Cardiac septum (tissue), 1 donor: ENCODE measurements around the gene GLE1. TPM values are rescaled to one million over a fixed set of nuclear protein-coding genes. Genes with fewer than 3 reads are reported as not detected.
A peak's percentile ranks its signal among the peaks of the same experiment; 100 is the strongest.
"Not testable (repeated sequence)": the region's sequence is repeated elsewhere in the genome, so short reads cannot be mapped to it uniquely, and the experiment has no call there.

Experiments used
- DNase-seq: peaks from one replicate; pipeline ENCODE4 v3.0.0-alpha.2; 2020; ENCODE audit warnings: low spot score
- intact Hi-C: fragments of 100-400 bp; cut with DNase I; formaldehyde crosslinking; loops from one replicate; pipeline ENCODE4 v1.14.0; 2022
- total RNA-seq: library from RNA; stranded (reverse); fragmentation: NEBNext Ultra II Directional; extraction: Animal tissue kit (Norgen Biotek cat#: 25700); gene quantifications from one replicate; pipeline ENCODE4 v1.2.1, GENCODE V29; 2021
- donor health status: DM: no; HTN: no; CAD: no.

GLE1 gene
- total RNA-seq, 1 donor from 2014 or later = 20.2 TPM

- intact Hi-C loops = no loop called here
- peak; percentile 77 for DNase-seq
Observed at GRCh38 chr9:128494108-128494745, 10.3 kb upstream of the GLE1 start.

- DNase-seq = peak; percentile 41
- intact Hi-C loops = no loop called here
Observed at GRCh38 chr9:128494746-128495129, 9.8 kb upstream of the GLE1 start.

GRCh38 chr9:128495296-128495695 lies 9.2 kb upstream of the GLE1 start:
- DNase-seq = no peak
- intact Hi-C loops = no loop called here

DNA sequence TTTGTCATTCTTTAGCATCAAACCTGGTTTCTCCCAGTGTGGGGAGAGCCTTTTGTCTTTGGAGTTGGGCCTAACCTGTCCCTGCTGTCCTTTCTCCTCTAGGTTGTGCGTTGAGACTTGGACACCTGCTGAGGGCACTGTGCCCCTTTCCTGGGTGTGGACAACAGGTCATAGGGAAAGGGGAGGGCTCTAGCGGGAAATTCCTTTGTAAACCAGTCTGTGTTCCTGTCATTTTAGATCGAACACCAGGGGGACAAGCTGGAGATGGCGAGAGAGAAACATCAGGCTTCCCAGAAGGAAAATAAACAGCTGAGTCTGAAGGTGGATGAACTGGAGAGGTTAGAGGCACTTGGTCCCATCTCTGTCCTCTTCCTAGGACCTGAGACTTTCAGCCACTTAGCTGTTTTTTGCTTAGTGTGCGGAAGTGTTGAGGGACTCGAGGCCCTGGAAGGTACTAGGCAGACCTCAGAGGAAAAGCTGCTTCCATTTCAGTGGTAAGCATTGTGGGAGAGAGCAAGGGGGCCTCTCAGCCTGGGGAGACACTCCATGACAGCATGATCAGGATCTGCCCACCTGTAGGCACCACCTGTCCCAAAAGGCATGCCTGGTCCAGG lies 8.6 kb upstream of the GLE1 start:
- no peak for DNase-seq
- intact Hi-C loops = no loop called here

- intact Hi-C loops = no loop called here
- no peak for DNase-seq
Observed at GRCh38 chr9:128497824-128498610, 6.5 kb upstream of the GLE1 start.

DNA sequence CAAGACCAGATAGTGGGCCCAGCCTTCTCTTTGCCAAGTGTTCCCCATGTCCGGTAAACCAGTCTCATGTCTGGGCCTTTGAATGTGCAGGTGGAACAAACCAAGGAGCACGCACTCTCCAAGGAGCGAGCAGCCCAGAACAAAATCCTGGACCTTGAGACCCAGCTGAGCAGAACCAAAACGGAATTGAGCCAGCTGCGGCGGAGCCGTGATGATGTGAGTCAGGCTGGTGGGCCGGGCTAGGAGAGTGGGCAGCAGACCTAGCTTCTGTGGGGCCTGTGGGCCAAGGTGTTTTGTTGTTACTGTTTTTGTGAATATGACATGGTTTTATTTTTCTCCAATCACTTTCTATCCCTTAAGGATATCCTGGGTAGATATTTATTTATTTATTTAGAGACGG lies 5.6 kb upstream of the GLE1 start:
- intact Hi-C loops = no loop called here
- no peak for DNase-seq

- intact Hi-C loops = no loop called here
- no peak for DNase-seq
Observed at GRCh38 chr9:128499920-128500319, 4.6 kb upstream of the GLE1 start.

GRCh38 chr9:128503415-128503825 lies 1.1 kb upstream of the GLE1 start:
- intact Hi-C loops, DNase-seq: not testable (repeated sequence)

DNA sequence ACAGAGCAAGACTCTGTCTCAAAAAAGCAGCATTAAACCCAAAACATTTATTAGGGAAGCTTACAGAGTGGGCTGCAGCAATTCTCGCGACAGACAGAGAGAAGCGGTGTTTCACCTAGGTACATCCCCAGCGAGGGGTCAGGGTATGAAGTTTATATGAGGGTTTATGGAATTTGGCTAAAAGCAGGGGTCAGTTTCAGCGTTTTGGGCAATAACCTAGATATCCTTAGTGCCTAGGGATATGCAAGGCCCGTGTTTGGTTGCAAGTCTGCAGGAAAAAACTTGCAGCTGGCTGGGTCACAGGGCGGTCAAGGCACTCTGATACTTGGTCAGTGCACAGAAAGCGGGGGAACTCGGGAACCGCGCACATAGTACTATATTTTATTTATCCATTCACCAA lies 649 bp upstream of the GLE1 start:
- no peak for DNase-seq
- intact Hi-C loops = loop anchor here (2.0 kb wide), 1 partner anchor 47 kb away; the partner anchor contains the start of gene ODF2

- intact Hi-C loops = loop anchor here (2.0 to 5.0 kb wide), 2 partner anchors 42 to 49 kb away; partner anchors contain the start of gene ODF2
- DNase-seq = no peak
Observed at GRCh38 chr9:128505414-128505765, 871 bp downstream of the GLE1 start.

- DNase-seq = not testable (repeated sequence)
- intact Hi-C loops = loop anchor here (2.0 to 5.0 kb wide), 2 partner anchors 41 to 49 kb away; partner anchors contain the start of gene ODF2
Observed at GRCh38 chr9:128505906-128506305, 1.4 kb downstream of the GLE1 start.

DNA sequence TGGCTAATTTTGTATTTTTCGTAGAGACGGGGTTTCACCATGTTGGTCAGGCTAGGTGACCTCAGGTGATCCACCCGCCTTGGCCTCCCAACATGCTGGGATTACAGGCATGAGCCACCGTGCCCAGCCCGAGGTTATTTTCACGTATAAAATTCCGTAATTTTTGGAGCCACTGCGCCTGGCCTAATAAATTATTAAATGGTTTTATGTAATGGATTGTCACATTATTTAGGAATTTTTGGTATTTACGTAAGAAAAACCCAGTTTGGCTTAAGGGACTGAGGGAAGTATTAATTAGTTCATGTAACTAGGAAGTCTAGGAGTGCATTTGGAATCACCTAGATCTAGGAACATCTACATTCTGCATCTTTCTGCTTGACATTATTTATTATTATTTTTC lies 8.3 kb downstream of the GLE1 start:
- intact Hi-C loops = no loop called here
- DNase-seq = no peak

- intact Hi-C loops = no loop called here
- DNase-seq = no peak
Observed at GRCh38 chr9:128521956-128522355, 17.4 kb downstream of the GLE1 start.

- no peak for DNase-seq
- intact Hi-C loops = no loop called here
Observed at GRCh38 chr9:128523199-128523925, 18.8 kb downstream of the GLE1 start.

- DNase-seq = no peak
- intact Hi-C loops = no loop called here
Observed at GRCh38 chr9:128526720-128527119, 22.2 kb downstream of the GLE1 start.

DNA sequence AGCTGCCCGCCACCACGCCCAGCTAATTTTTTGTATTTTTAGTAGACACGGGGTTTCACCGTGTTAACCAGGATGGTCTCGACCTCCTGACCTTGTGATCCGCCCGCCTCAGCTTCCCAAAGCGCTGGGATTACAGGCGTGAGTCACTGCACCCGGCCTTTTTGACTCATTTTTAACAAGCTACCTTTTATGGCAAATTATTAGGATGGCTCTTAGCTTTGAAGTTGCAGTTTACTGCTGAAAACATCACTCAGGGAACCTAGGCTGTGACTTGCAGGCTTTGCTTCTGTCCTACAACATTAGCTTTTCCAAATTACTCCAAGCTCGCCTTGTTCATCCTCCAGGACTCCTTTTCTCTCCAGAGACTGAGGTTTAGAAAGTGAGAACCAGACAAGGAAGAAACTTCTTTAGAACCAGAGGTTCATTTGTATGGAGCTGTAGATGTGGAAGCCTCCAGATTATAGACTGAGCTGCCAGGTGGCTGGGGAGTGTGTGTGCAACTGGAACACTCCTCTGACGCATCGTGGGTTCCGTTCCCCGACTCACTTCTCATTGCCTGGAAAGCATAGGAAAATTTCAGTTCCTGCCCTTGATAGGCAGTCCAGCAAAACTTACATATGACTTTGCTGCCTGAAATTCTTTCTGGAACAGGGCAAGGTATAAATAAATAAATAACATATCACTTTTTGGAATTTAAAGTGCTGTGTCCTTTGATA lies 24.1 kb downstream of the GLE1 start:
- DNase-seq = no peak
- intact Hi-C loops = no loop called here

GRCh38 chr9:128529191-128529590 lies 24.7 kb downstream of the GLE1 start:
- intact Hi-C loops = no loop called here
- DNase-seq = no peak

DNA sequence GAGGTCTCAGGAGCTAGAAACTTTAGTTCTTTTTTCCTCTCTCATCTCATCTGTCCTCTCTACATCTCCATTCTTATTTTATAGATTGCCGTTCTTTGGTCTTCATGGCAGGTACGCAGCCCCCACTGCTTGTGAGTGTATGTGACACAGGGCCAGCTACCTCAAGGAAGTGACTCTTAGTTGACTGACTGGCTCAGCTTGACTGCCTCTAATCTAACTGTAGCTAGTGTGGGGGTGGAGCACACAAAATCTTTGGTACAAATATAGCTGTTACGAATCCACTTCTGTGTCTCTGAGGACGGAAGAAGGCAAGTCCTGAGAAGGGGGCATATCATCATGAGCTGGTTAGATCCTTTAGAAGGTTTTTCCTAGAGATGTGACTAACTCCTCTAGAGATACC lies 28.1 kb downstream of the GLE1 start:
- no peak for DNase-seq
- intact Hi-C loops = no loop called here

DNA sequence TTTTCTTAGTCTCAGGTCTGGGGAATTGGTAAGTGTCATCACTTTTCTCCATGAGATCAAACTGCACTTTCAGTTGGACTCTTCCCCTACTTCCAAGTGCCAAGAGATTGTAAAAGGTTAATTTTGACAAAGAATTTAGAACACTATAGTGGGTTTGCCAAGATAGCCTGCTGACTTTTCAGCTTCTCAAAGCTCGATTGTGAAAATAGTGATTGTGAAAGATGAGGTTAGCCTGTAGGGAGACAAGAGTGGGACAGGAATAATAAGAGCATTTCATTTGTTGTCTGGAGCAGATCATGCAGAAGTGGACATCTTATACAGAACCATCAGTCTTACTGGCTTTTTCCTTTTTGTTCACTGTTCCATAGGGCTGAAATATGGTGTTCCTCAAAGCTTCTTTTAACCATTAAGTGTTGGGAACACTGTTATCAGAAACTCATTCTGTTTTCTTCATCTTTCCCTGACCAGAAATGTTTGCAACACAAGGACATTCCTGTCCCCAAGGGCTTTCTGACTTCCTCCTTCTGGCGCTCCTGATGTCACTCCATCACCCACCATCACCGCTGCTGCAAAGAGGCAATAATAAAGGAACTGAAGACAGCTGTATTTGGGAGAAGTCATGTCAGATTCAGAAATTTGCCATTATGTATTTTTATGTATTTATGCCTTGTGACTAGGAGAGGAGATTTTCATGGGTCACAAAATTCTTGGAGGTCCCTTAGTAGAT lies 36.3 kb downstream of the GLE1 start:
- intact Hi-C loops = no loop called here
- no peak for DNase-seq
